DOHH2 (cell line): Measurements from ENCODE around the gene BACE2.

Source experiments
- H3F3A ChIP-seq: fragments of 200-600 bp; sonication (generic), shearing (Covaris generic); 2 replicates; pipeline ENCODE4 v1.6.0; 2016; ENCODE audit warnings: antibody characterized with exemption, mild to moderate bottlenecking; ENCODE audit not compliant: control insufficient read depth, insufficient read depth
- H3K27ac ChIP-seq: fragments of 200-600 bp; sonication (generic); 2 replicates; pipeline ENCODE4 v1.5.1; 2014; ENCODE audit warnings: low read depth, mild to moderate bottlenecking, low read length, moderate library complexity
- H3K27me3 ChIP-seq: fragments of 200-600 bp; sonication (generic); 2 replicates; pipeline ENCODE4 v1.6.1; 2014; ENCODE audit warnings: mild to moderate bottlenecking, low read length, mixed read lengths; ENCODE audit not compliant: control insufficient read depth
- H3K36me3 ChIP-seq: fragments of 200-600 bp; sonication (generic); 2 replicates; pipeline ENCODE4 v1.6.1; 2014; ENCODE audit warnings: mild to moderate bottlenecking, low read length, moderate library complexity, mixed read lengths; ENCODE audit not compliant: control insufficient read depth
- H3K4me1 ChIP-seq: fragments of 200-600 bp; sonication (generic); 2 replicates; pipeline ENCODE4 v1.6.1; 2014; ENCODE audit warnings: mild to moderate bottlenecking, low read length, mixed read lengths; ENCODE audit not compliant: control insufficient read depth
- H3K4me2 ChIP-seq: fragments of 200-600 bp; sonication (generic); 2 replicates; pipeline ENCODE4 v1.6.0; 2014; ENCODE audit warnings: mild to moderate bottlenecking, low read length, moderate library complexity
- H3K4me3 ChIP-seq: fragments of 200-600 bp; sonication (generic); 2 replicates; pipeline ENCODE4 v1.5.1; 2014; ENCODE audit warnings: mild to moderate bottlenecking, low read length, mixed read lengths
- H3K79me2 ChIP-seq: fragments of 200-600 bp; sonication (generic); 2 replicates; pipeline ENCODE4 v1.6.1; 2014; ENCODE audit warnings: mild to moderate bottlenecking, low read length, mixed read lengths; ENCODE audit not compliant: control insufficient read depth
- H3K9me2 ChIP-seq: fragments of 200-600 bp; sonication (generic); replicated peaks from 2 replicates; pipeline ENCODE4 v1.6.1; 2014; ENCODE audit warnings: mild to moderate bottlenecking, low read length, mixed read lengths; ENCODE audit not compliant: control insufficient read depth
- H3K9me3 ChIP-seq: fragments of 200-600 bp; sonication (generic); 2 replicates; pipeline ENCODE4 v1.6.1; 2014; ENCODE audit warnings: antibody characterized with exemption, low read length, mixed read lengths; ENCODE audit not compliant: control insufficient read depth, insufficient read depth
- H4K20me1 ChIP-seq: fragments of 200-600 bp; sonication (generic); 2 replicates; pipeline ENCODE4 v1.6.0; 2014; ENCODE audit warnings: low read depth, mild to moderate bottlenecking, antibody characterized with exemption, low read length, moderate library complexity; ENCODE audit not compliant: control insufficient read depth, insufficient read depth
- CTCF ChIP-seq: fragments of 200-600 bp; sonication (generic); IDR thresholded peaks from one replicate; pipeline ENCODE4 v1.5.1; 2014; ENCODE audit warnings: antibody characterized with exemption, mild to moderate bottlenecking, low read depth, low read length; ENCODE audit not compliant: poor library complexity, severe bottlenecking
- EZH2phosphoT487 ChIP-seq: fragments of 200-600 bp; sonication (generic); IDR thresholded peaks from 2 replicates; pipeline ENCODE4 v1.6.1; 2017; ENCODE audit warnings: borderline replicate concordance, mild to moderate bottlenecking, antibody characterized with exemption, low read length, moderate library complexity, mixed read lengths

The BACE2 gene

GRCh38 chr21:41280115-41280919 lies 112.4 kb downstream of the BACE2 start:
- no peak overlapping the region for H3K4me2 ChIP-seq
- no peaks in the 10 kb centered on the region for H3K9me2 ChIP-seq
- no peaks in the 10 kb centered on the region for H3K9me3 ChIP-seq
- H4K20me1 ChIP-seq, result no peaks in the 10 kb centered on the region
- H3K4me1 ChIP-seq, result no peaks in the 10 kb centered on the region
- H3K4me3 ChIP-seq, result no peak overlapping the region
- H3K36me3 ChIP-seq, result no peaks in the 10 kb centered on the region
- peaks cover 4% of the 10 kb centered on the region for H3K27me3 ChIP-seq
- no peaks in the 10 kb centered on the region for H3K79me2 ChIP-seq
- no peaks in the 10 kb centered on the region for H3F3A ChIP-seq
- no peak overlapping the region for H3K27ac ChIP-seq
- TF ChIP-seq EZH2phosphoT487 (no peak), CTCF (no peak)

- Histone ChIP-seq H3K9me2 (no peaks in the 10 kb centered on the region), H3K4me3 (no peak overlapping the region), H3K4me1 (no peaks in the 10 kb centered on the region), H3K9me3 (no peaks in the 10 kb centered on the region), H3K27me3 (peaks cover 4% of the 10 kb centered on the region), H3F3A (no peaks in the 10 kb centered on the region), H3K4me2 (no peak overlapping the region), H4K20me1 (no peaks in the 10 kb centered on the region), H3K27ac (no peak overlapping the region), H3K79me2 (no peaks in the 10 kb centered on the region), H3K36me3 (no peaks in the 10 kb centered on the region)
- TF ChIP-seq EZH2phosphoT487 (no peak), CTCF (no peak)
These were observed 114.5 kb downstream of the BACE2 start for GRCh38 chr21:41282412-41282811.

GRCh38 chr21:41283211-41283818 lies 115.4 kb downstream of the BACE2 start:
- no peak overlapping the region for H3K4me3 ChIP-seq
- no peak for TF ChIP-seq EZH2phosphoT487
- peak; percentile 65 for TF ChIP-seq CTCF
- no peaks in the 10 kb centered on the region for H4K20me1 ChIP-seq
- no peak overlapping the region for H3K4me2 ChIP-seq
- no peaks in the 10 kb centered on the region for H3K4me1 ChIP-seq
- H3K27me3 ChIP-seq, result peaks cover 4% of the 10 kb centered on the region
- H3F3A ChIP-seq, result no peaks in the 10 kb centered on the region
- H3K9me2 ChIP-seq, result no peaks in the 10 kb centered on the region
- no peaks in the 10 kb centered on the region for H3K36me3 ChIP-seq
- no peaks in the 10 kb centered on the region for H3K9me3 ChIP-seq
- no peak overlapping the region for H3K27ac ChIP-seq
- H3K79me2 ChIP-seq, result no peaks in the 10 kb centered on the region
